Lung (tissue), 12 donors: ENCODE data around the gene ZNF536. TPM values are rescaled to one million over a fixed set of nuclear protein-coding genes. Genes with fewer than 3 reads are reported as not detected.

ENCODE experiments used
- ATAC-seq: fragments of 200-7000 bp; cut with Tn5 transposase; one replicate; pipeline ENCODE4 v1.9.1; 2020; ENCODE audit warnings: moderate number of reproducible peaks; ENCODE audit not compliant: insufficient read depth, low FRiP score
- DNase-seq, 3 donors: peaks; one replicate each; pipeline ENCODE4 v3.0.0-alpha.2; 2013 to 2017
- H3K27ac ChIP-seq, 2 donors: one replicate each; pipeline ENCODE4 v1.5.1; 2013; ENCODE audit warnings: mild to moderate bottlenecking in 2 of 2, moderate library complexity in 2 of 2, control low read depth in 1 of 2, inconsistent platforms in 1 of 2, low read depth in 1 of 2, low read length in 1 of 2
- H3K27me3 ChIP-seq, 3 donors: one replicate each; pipeline ENCODE4 v1.5.1; 2013; ENCODE audit warnings: low read length in 2 of 3; ENCODE audit not compliant: control insufficient read depth in 3 of 3, insufficient read depth in 3 of 3
- H3K36me3 ChIP-seq, 4 donors: one replicate each; pipeline ENCODE4 v1.5.1; 2013; ENCODE audit warnings: low read length in 4 of 4, mild to moderate bottlenecking in 1 of 4, moderate library complexity in 1 of 4; ENCODE audit not compliant: control insufficient read depth in 4 of 4, insufficient read depth in 4 of 4
- H3K4me1 ChIP-seq, 5 donors: one replicate each; pipeline ENCODE4 v1.5.1; 2013; ENCODE audit warnings: low read length in 5 of 5, mild to moderate bottlenecking in 2 of 5, moderate library complexity in 1 of 5; ENCODE audit not compliant: control insufficient read depth in 5 of 5, insufficient read depth in 5 of 5
- H3K4me3 ChIP-seq: one replicate; pipeline ENCODE4 v1.5.1; 2013; ENCODE audit warnings: mild to moderate bottlenecking, control low read depth, moderate library complexity
- H3K9ac ChIP-seq, 2 donors: one replicate each; pipeline ENCODE4 v1.5.1; 2013; ENCODE audit warnings: low read length in 2 of 2, control low read depth in 1 of 2; ENCODE audit not compliant: insufficient read depth in 1 of 2
- H3K9me3 ChIP-seq, 4 donors: one replicate each; pipeline ENCODE4 v1.5.1; 2013; ENCODE audit warnings: low read length in 3 of 4, mild to moderate bottlenecking in 1 of 4, moderate library complexity in 1 of 4; ENCODE audit not compliant: control insufficient read depth in 4 of 4, insufficient read depth in 3 of 4
- CTCF ChIP-seq: IDR thresholded peaks from 2 replicates; pipeline ENCODE4 v1.5.1; 2012; ENCODE audit warnings: mild to moderate bottlenecking; ENCODE audit errors: control extremely low read depth, extremely low read depth
- WGBS, 2 donors: extraction: QIAGEN DNeasy Blood & Tissue Kit; methylation state at CpG; one replicate each; pipeline ENCODE4 v1.1.7; 2013; 5-methylcytosine and 5-hydroxymethylcytosine counted together
- polyA plus RNA-seq, 2 donors: library from polyadenylated mRNA; stranded (reverse); fragments of 200-250 nt; gene quantifications; one replicate each; pipeline ENCODE4 v1.2.1, GENCODE V29; 2013
- total RNA-seq, 2 donors: library from RNA; depleted of rRNA in 1 of 2; stranded (reverse); fragments of >200 nt in 1 of 2; gene quantifications; one replicate each; pipeline ENCODE4 v1.2.1, GENCODE V29; 2014 to 2021
- donor health status: control.
- donor health status: control.
- donor health status: Bipolar disorder and iron deficiency.
- donor health status: healthy.
- donor health status: DM: yes; HTN: yes; CAD: no.

The ZNF536 gene
- total and polyA plus RNA-seq, 4 donors: 0.07 to 5.6 (median 0.21) TPM

GRCh38 chr19:30558793-30559192, 186.6 kb downstream of the ZNF536 start:
- H3K4me1 ChIP-seq: peaks cover 0 to 17% (median 0%) of the 10 kb centered on the region in 5 donors
- H3K36me3 ChIP-seq: no peaks in the 10 kb centered on the region
- H3K27me3 ChIP-seq: peaks cover 0 to 3% (median 0%) of the 10 kb centered on the region in 3 donors
- no peak for ATAC-seq
- H3K27ac ChIP-seq: no peak overlapping the region
- TF ChIP-seq CTCF: no peak
- no peak for DNase-seq
- WGBS, 2 donors: 82 to 87% methylated on average over 6 of the region's 6 CpGs
- peaks cover 0 to 4% (median 0%) of the 10 kb centered on the region in 4 donors for H3K9me3 ChIP-seq
- H3K4me3 ChIP-seq: no peak overlapping the region
- H3K9ac ChIP-seq: no peak overlapping the region

GRCh38 chr19:30559446-30559845, 187.3 kb downstream of the ZNF536 start:
- ATAC-seq: no peak
- Histone ChIP-seq H3K27ac (no peak overlapping the region), H3K9me3 (peaks cover 0 to 5% (median 0%) of the 10 kb centered on the region in 4 donors), H3K4me3 (no peak overlapping the region), H3K9ac (no peak overlapping the region), H3K27me3 (peaks cover 0 to 5% (median 0%) of the 10 kb centered on the region in 3 donors), H3K4me1 (peaks cover 0 to 17% (median 0%) of the 10 kb centered on the region in 5 donors), H3K36me3 (no peaks in the 10 kb centered on the region)
- no peak for DNase-seq
- no peak for TF ChIP-seq CTCF
- 75 to 82% methylated on average over 9 of the region's 9 CpGs for WGBS, 2 donors

GRCh38 chr19:30562981-30563380, 190.8 kb downstream of the ZNF536 start:
- H3K4me3 ChIP-seq: no peak overlapping the region
- no peak overlapping the region for H3K27ac ChIP-seq
- WGBS, 2 donors: 91 to 93% methylated on average over 8 of the region's 8 CpGs
- peaks cover 0 to 5% (median 0%) of the 10 kb centered on the region in 3 donors for H3K27me3 ChIP-seq
- H3K9me3 ChIP-seq: peaks cover 0 to 1% (median 0%) of the 10 kb centered on the region in 4 donors
- H3K9ac ChIP-seq: no peak overlapping the region
- H3K4me1 ChIP-seq: no peaks in the 10 kb centered on the region
- no peak for ATAC-seq
- no peak for DNase-seq
- TF ChIP-seq CTCF: no peak
- H3K36me3 ChIP-seq: no peaks in the 10 kb centered on the region

- ATAC-seq (no peak), DNase-seq (no peak)
- Histone ChIP-seq H3K27ac (no peak overlapping the region), H3K9ac (no peak overlapping the region), H3K27me3 (peaks cover 0 to 2% (median 0%) of the 10 kb centered on the region in 3 donors), H3K4me1 (no peaks in the 10 kb centered on the region), H3K9me3 (peaks cover 0 to 1% (median 0%) of the 10 kb centered on the region in 4 donors), H3K4me3 (no peak overlapping the region), H3K36me3 (no peaks in the 10 kb centered on the region)
- TF ChIP-seq CTCF: no peak
- 87 to 91% methylated on average over 3 of the region's 3 CpGs for WGBS, 2 donors
Measured at GRCh38 chr19:30563691-30564090, 191.5 kb downstream of the ZNF536 start.
